Uterus (tissue), 2 donors: ENCODE results near the gene AKR1D1.

Experiments
- CTCF ChIP-seq, 4 experiments: fragments of 200-600 bp in 2 of 4; fragments of 450-650 bp in 2 of 4; sonication (generic) in 2 of 4; IDR thresholded peaks; one replicate each; pipeline ENCODE4 v1.5.1; 2016 to 2019; ENCODE audit warnings: antibody characterized with exemption in 4 of 4, mild to moderate bottlenecking in 2 of 4, moderate library complexity in 1 of 4
- POLR2A ChIP-seq, 2 donors: fragments of 450-650 bp; IDR thresholded peaks; one replicate each; pipeline ENCODE4 v1.6.1; 2016; ENCODE audit warnings: antibody characterized with exemption in 2 of 2, mild to moderate bottlenecking in 1 of 2, moderate library complexity in 1 of 2

GRCh38 chr7:138033241-138033640, 43.0 kb upstream of the AKR1D1 start:
- TF ChIP-seq CTCF (IDR thresholded peaks at IDR 0.05), result no peak
- no peak for TF ChIP-seq POLR2A (IDR thresholded peaks at IDR 0.05)
